H9 (cell line): ENCODE data around the gene DENND1A. TPM values are rescaled to one million over a fixed set of nuclear protein-coding genes. Genes with fewer than 3 reads are reported as not detected.

Source experiments
- DNase-seq: peaks from one replicate; pipeline ENCODE4 v3.0.0-alpha.2; 2017
- H2AFZ ChIP-seq: one replicate; pipeline ENCODE4 v1.6.1; 2013; ENCODE audit warnings: mild to moderate bottlenecking, low read length, control low read depth, moderate library complexity
- H2AK5ac ChIP-seq: 2 replicates; pipeline ENCODE4 v1.6.1; 2013; ENCODE audit warnings: low read length, control low read depth, mixed read lengths; ENCODE audit not compliant: insufficient read length
- H2BK120ac ChIP-seq: one replicate; pipeline ENCODE4 v1.6.1; 2013; ENCODE audit warnings: low read depth, mild to moderate bottlenecking, low read length, control low read depth, inconsistent platforms; ENCODE audit not compliant: poor library complexity, severe bottlenecking
- H2BK12ac ChIP-seq: 2 replicates; pipeline ENCODE4 v1.6.1; 2013; ENCODE audit warnings: low read length, control low read depth, mixed read lengths, low read depth; ENCODE audit not compliant: insufficient read length
- H2BK15ac ChIP-seq: 2 replicates; pipeline ENCODE4 v1.6.1; 2013; ENCODE audit warnings: low read depth, low read length, control low read depth
- H2BK20ac ChIP-seq: one replicate; pipeline ENCODE4 v1.6.1; 2013; ENCODE audit warnings: low read depth, mild to moderate bottlenecking, low read length, control low read depth, inconsistent platforms; ENCODE audit not compliant: poor library complexity, severe bottlenecking
- H2BK5ac ChIP-seq: 2 replicates; pipeline ENCODE4 v1.6.1; 2013; ENCODE audit warnings: low read length, control low read depth, mixed read lengths; ENCODE audit not compliant: insufficient read length
- H3K14ac ChIP-seq: 2 replicates; pipeline ENCODE4 v1.6.1; 2013; ENCODE audit warnings: low read length, control low read depth; ENCODE audit not compliant: insufficient read depth
- H3K18ac ChIP-seq: 2 replicates; pipeline ENCODE4 v1.6.1; 2013; ENCODE audit warnings: low read depth, mild to moderate bottlenecking, mixed read lengths, low read length, control low read depth; ENCODE audit not compliant: insufficient read length
- H3K23ac ChIP-seq: 2 replicates; pipeline ENCODE4 v1.6.1; 2013; ENCODE audit warnings: low read length, control low read depth, mixed read lengths, low read depth; ENCODE audit not compliant: insufficient read length
- H3K23me2 ChIP-seq: 2 replicates; pipeline ENCODE4 v1.6.1; 2013; ENCODE audit warnings: low read depth, mild to moderate bottlenecking, mixed read lengths, low read length, control low read depth; ENCODE audit not compliant: insufficient read length, poor library complexity, severe bottlenecking
- H3K27ac ChIP-seq: 2 replicates; pipeline ENCODE4 v1.5.1; 2013; ENCODE audit warnings: low read length, control low read depth, mixed read lengths, low read depth; ENCODE audit not compliant: insufficient read length
- H3K27me3 ChIP-seq: 2 replicates; pipeline ENCODE4 v1.6.1; 2013; ENCODE audit warnings: low read length, control low read depth, inconsistent platforms; ENCODE audit not compliant: insufficient read depth
- H3K4ac ChIP-seq: 2 replicates; pipeline ENCODE4 v1.6.1; 2013; ENCODE audit warnings: low read depth, mild to moderate bottlenecking, control low read depth, inconsistent platforms, low read length, moderate library complexity
- H3K4me1 ChIP-seq: 2 replicates; pipeline ENCODE4 v1.6.1; 2013; ENCODE audit warnings: low read length, control low read depth, inconsistent platforms; ENCODE audit not compliant: insufficient read depth
- H3K4me2 ChIP-seq: 2 replicates; pipeline ENCODE4 v1.6.1; 2013; ENCODE audit warnings: low read length, control low read depth, mixed read lengths; ENCODE audit not compliant: insufficient read length, insufficient read depth
- H3K56ac ChIP-seq: 2 replicates; pipeline ENCODE4 v1.6.1; 2013; ENCODE audit warnings: low read depth, mild to moderate bottlenecking, mixed read lengths, low read length, control low read depth; ENCODE audit not compliant: insufficient read length
- H3K79me1 ChIP-seq: 2 replicates; pipeline ENCODE4 v1.6.1; 2013; ENCODE audit warnings: low read depth, mild to moderate bottlenecking, moderate library complexity, low read length, control low read depth, inconsistent platforms; ENCODE audit not compliant: insufficient read depth, poor library complexity, severe bottlenecking
- H3K79me2 ChIP-seq: 2 replicates; pipeline ENCODE4 v1.6.1; 2013; ENCODE audit warnings: low read length, control low read depth, inconsistent platforms; ENCODE audit not compliant: insufficient read depth
- H3K9ac ChIP-seq: 2 replicates; pipeline ENCODE4 v1.6.1; 2013; ENCODE audit warnings: low read length, control low read depth, mixed read lengths; ENCODE audit not compliant: insufficient read length; ENCODE audit errors: extremely low read depth
- H3K9me3 ChIP-seq: one replicate; pipeline ENCODE4 v1.6.1; 2013; ENCODE audit warnings: low read depth, low read length, inconsistent platforms; ENCODE audit not compliant: control insufficient read depth
- H3T11ph ChIP-seq: one replicate; pipeline ENCODE4 v1.6.1; 2013; ENCODE audit warnings: mild to moderate bottlenecking, low read length, control low read depth, inconsistent platforms
- H4K20me1 ChIP-seq: one replicate; pipeline ENCODE4 v1.6.1; 2013; ENCODE audit not compliant: control insufficient read depth, insufficient read length, insufficient read depth
- H4K5ac ChIP-seq: 2 replicates; pipeline ENCODE4 v1.6.1; 2013; ENCODE audit warnings: low read depth, mild to moderate bottlenecking, mixed read lengths, low read length, control low read depth; ENCODE audit not compliant: insufficient read length
- H4K8ac ChIP-seq: replicated peaks from 2 replicates; pipeline ENCODE4 v1.6.1; 2013; ENCODE audit warnings: low read length, control low read depth, mixed read lengths, low read depth; ENCODE audit not compliant: insufficient read length
- H4K91ac ChIP-seq: 2 replicates; pipeline ENCODE4 v1.6.1; 2013; ENCODE audit warnings: low read depth, mild to moderate bottlenecking, moderate library complexity, mixed read lengths, low read length, control low read depth; ENCODE audit not compliant: insufficient read length
- H3K27ac Mint-ChIP-seq, 3 experiments: 2 replicates in 2 of 3; 3 replicates in 1 of 3; pipeline ENCODE4 v1.8.0; 2020 to 2021; ENCODE audit warnings: mixed read lengths in 3 of 3, mild to moderate bottlenecking in 1 of 3, moderate library complexity in 1 of 3
- H3K27me3 Mint-ChIP-seq: 2 replicates; pipeline ENCODE4 v1.8.0; 2021; ENCODE audit warnings: low read depth, mild to moderate bottlenecking, moderate library complexity, mixed read lengths
- H3K36me3 Mint-ChIP-seq, 3 experiments: 2 replicates in 2 of 3; 3 replicates in 1 of 3; pipeline ENCODE4 v1.8.0; 2020 to 2021; ENCODE audit warnings: low read depth in 3 of 3, mixed read lengths in 3 of 3; ENCODE audit not compliant: insufficient read depth in 1 of 3
- H3K4me1 Mint-ChIP-seq, 2 experiments: 2 replicates each; pipeline ENCODE4 v1.8.0; 2020; ENCODE audit warnings: mixed read lengths in 2 of 2
- H3K4me3 Mint-ChIP-seq, 2 experiments: 2 replicates in 1 of 2; 3 replicates in 1 of 2; pipeline ENCODE4 v1.8.0; 2020 to 2021; ENCODE audit warnings: mild to moderate bottlenecking in 2 of 2, mixed read lengths in 2 of 2, moderate library complexity in 1 of 2
- H3K9me3 Mint-ChIP-seq, 2 experiments: 2 replicates in 1 of 2; 3 replicates in 1 of 2; pipeline ENCODE4 v1.8.0; 2020; ENCODE audit warnings: mild to moderate bottlenecking in 2 of 2, mixed read lengths in 2 of 2, moderate library complexity in 1 of 2
- CTCF ChIP-seq: fragments of 200-600 bp; sonication (generic); conservative IDR thresholded peaks from 3 replicates; pipeline ENCODE4 v1.8.0; 2021; ENCODE audit warnings: antibody characterized with exemption, mild to moderate bottlenecking
- WGBS: extraction: QIAGEN DNeasy Blood & Tissue Kit; methylation state at CpG from one replicate; pipeline ENCODE4 v1.1.7; 2013; ENCODE audit warnings: missing lambda C conversion rate, low lambda C conversion rate, mixed read lengths; ENCODE audit not compliant: insufficient read length; ENCODE audit errors: extremely low coverage; 5-methylcytosine and 5-hydroxymethylcytosine counted together
- total RNA-seq: library from RNA; stranded (reverse); gene quantifications from 2 replicates; pipeline ENCODE4 v1.2.1, GENCODE V29; 2021

DENND1A gene
- total RNA-seq, 1 experiment from 2014 or later: 20.4 TPM

- Histone ChIP-seq H4K8ac (no peak overlapping the region), H2AK5ac (no peak overlapping the region), H3K4ac (no peak overlapping the region), H2BK120ac (no peak overlapping the region), H3K79me1 (no peaks in the 10 kb centered on the region), H3K4me2 (no peak overlapping the region), H3K4me1 (peaks cover 9% of the 10 kb centered on the region; the same call in 1 of the 2 replicates), H2BK12ac (no peak overlapping the region), H3K18ac (no peak overlapping the region), H3K56ac (no peak overlapping the region), H3T11ph (no peak overlapping the region), H2BK5ac (no peak overlapping the region), H3K27ac (no peak overlapping the region), H3K23me2 (no peaks in the 10 kb centered on the region), H4K5ac (no peak overlapping the region), H3K9me3 (no peaks in the 10 kb centered on the region), H3K79me2 (no peaks in the 10 kb centered on the region), H4K91ac (no peak overlapping the region), H2BK20ac (no peak overlapping the region), H3K23ac (no peak overlapping the region), H4K20me1 (no peaks in the 10 kb centered on the region), H3K14ac (no peak overlapping the region), H3K9ac (no peak overlapping the region), H3K27me3 (no peaks in the 10 kb centered on the region; the same call in 1 of the 2 replicates), H2AFZ (no peak overlapping the region), H2BK15ac (no peak overlapping the region)
- H3K27ac Mint-ChIP-seq: peak overlapping the region in 1 of 3 experiments; percentile 76; a peak in 1 of 7 replicates
- H3K4me1 Mint-ChIP-seq: peaks cover 67 to 80% of the 10 kb centered on the region in 2 experiments
- H3K27me3 Mint-ChIP-seq: peaks cover 59% of the 10 kb centered on the region
- H3K9me3 Mint-ChIP-seq: no peaks in the 10 kb centered on the region
- no peak for TF ChIP-seq CTCF
- DNase-seq: no peak
- WGBS: no CpG with 5 or more reads among the region's 3 CpGs
- no peak overlapping the region for H3K4me3 Mint-ChIP-seq
- H3K36me3 Mint-ChIP-seq: peaks cover 2 to 5% (median 4%) of the 10 kb centered on the region in 3 experiments; a peak in 3 of 7 replicates
Measured at GRCh38 chr9:123865226-123866000, 64.5 kb downstream of the DENND1A start.
